ENCODE data around the gene NUBP1.

NUBP1 gene

DNA sequence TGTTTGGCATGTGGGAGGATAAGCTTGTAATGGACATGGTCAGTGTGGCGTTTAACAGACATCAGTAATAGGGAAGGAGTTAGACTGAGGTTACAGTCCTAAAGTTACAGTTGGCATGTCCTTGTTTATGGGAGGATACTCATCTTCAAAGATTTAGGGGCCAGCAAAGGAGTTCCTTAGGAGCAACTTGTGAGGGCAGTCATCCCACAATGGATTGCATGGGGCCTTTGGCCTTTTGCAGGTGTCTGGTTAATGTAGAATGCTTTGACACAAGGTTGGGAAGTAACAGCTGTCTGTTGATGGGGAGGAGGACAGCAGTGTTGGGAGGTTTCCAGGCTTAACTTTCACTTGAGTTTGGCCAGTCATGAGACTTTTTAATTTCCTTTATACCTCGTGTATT lies 2.2 kb downstream of the NUBP1 start:
- Histone ChIP-seq H3K9me3 (no peaks in the 10 kb centered on the region), H3K36me3 (no peaks in the 10 kb centered on the region; the same call in 1 of the 2 replicates), H3K27me3 (no peaks in the 10 kb centered on the region), H3K4me1 (peaks cover 13% of the 10 kb centered on the region), H3K4me3 (ENCODE audit: low read depth, low read length) (no peak overlapping the region)
- DNase-seq, result no peak
- TF ChIP-seq, protein P1, sequence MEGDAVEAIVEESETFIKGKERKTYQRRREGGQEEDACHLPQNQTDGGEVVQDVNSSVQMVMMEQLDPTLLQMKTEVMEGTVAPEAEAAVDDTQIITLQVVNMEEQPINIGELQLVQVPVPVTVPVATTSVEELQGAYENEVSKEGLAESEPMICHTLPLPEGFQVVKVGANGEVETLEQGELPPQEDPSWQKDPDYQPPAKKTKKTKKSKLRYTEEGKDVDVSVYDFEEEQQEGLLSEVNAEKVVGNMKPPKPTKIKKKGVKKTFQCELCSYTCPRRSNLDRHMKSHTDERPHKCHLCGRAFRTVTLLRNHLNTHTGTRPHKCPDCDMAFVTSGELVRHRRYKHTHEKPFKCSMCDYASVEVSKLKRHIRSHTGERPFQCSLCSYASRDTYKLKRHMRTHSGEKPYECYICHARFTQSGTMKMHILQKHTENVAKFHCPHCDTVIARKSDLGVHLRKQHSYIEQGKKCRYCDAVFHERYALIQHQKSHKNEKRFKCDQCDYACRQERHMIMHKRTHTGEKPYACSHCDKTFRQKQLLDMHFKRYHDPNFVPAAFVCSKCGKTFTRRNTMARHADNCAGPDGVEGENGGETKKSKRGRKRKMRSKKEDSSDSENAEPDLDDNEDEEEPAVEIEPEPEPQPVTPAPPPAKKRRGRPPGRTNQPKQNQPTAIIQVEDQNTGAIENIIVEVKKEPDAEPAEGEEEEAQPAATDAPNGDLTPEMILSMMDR (IDR thresholded peaks at IDR 0.05; ENCODE audit: low read depth, low read length), result no peak

DNA sequence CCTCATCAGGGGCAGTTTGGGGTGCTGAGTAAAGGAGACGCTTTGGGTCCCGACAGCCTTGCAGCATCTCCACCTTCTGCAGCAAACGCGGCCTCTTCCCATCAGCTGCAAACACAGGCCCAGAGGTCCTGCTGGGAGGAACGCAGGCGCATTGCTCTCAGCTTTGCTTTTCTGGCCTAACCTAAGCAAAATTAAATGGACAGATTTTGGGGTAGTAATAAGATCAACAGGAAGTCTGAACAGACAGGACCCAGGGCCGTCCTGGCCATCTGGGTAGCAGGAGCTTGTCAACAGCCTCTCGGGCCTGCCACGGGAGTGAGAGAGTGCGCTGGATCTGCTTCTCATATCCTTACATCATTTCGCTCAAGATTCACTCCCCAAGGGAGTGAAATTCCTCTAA lies 7.2 kb downstream of the NUBP1 start:
- DNase-seq, result no peak
- Histone ChIP-seq H3K4me3 (ENCODE audit: low read depth, low read length) (no peak overlapping the region), H3K9me3 (no peaks in the 10 kb centered on the region), H3K4me1 (no peaks in the 10 kb centered on the region), H3K27me3 (no peaks in the 10 kb centered on the region), H3K36me3 (peaks cover 4% of the 10 kb centered on the region; the same call in 1 of the 2 replicates)
- TF ChIP-seq, protein P1 (IDR thresholded peaks at IDR 0.05; ENCODE audit: low read depth, low read length), result no peak

DNA sequence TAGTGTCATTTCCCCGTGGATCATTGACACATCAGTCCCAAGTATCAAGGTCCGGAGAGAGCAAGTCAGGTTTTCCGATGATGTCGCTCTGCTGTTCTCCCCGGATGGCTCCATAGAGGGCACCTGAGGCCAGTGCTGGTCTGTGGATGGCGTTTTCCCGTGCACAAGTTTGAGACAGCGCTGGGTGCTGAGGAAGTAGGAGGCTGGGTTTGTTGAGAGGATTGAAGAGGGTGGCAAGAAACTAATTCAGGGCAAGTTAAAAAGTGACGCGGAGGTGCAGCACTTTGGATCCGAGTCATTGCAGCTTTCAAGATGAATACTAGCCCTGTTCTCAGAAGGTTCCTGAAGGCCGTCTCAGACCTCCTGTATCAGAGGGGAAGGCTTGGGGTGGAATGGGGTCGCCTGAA lies 7.7 kb downstream of the NUBP1 start:
- DNase-seq, result no peak
- H3K4me3 ChIP-seq (ENCODE audit: low read depth, low read length), result no peak overlapping the region
- H3K36me3 ChIP-seq, result peaks cover 4% of the 10 kb centered on the region; the same call in 1 of the 2 replicates
- H3K27me3 ChIP-seq, result no peaks in the 10 kb centered on the region
- no peaks in the 10 kb centered on the region for H3K4me1 ChIP-seq
- H3K9me3 ChIP-seq, result no peaks in the 10 kb centered on the region
- TF ChIP-seq, protein P1 (IDR thresholded peaks at IDR 0.05; ENCODE audit: low read depth, low read length), result 0 out of 2 replicates have a peak, but pooled peaks have one; percentile 7

DNA sequence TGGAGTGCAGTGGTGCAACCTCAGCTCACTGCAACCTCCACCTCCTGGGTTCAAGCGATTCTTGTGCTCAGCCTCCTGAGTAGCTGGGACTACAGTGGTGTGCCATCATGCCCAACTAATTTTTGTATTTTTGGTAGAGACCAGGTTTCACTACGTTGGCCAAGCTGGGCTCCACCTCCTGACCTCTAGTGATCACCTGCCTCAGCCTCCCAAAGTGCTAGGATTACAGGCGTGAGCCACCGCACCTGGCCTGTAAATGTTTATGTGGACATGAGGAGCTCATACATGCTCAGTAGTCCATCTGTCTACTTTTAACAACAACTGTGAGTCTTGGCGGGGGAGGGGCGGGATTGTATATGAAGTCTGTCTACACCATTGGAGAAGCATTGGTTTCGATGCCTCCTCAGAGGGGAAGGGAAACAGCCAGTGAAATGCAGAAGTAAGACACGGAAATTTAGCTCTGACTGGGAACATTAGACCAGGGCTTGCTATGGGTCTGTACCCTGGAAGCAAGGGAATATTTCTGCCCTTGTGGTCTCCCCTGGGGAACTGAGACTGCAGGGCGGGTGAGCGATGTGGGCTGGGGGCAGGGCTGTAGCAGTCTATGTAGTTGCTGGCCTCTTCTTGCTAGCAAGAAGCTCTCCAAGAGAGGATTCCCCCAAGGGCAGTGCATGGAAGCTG lies 9.3 kb downstream of the NUBP1 start:
- Histone ChIP-seq H3K4me1 (no peaks in the 10 kb centered on the region), H3K9me3 (no peaks in the 10 kb centered on the region), H3K27me3 (no peaks in the 10 kb centered on the region), H3K36me3 (peaks cover 6% of the 10 kb centered on the region; the same call in 1 of the 2 replicates), H3K4me3 (ENCODE audit: low read depth, low read length) (no peak overlapping the region)
- TF ChIP-seq, protein P1 (IDR thresholded peaks at IDR 0.05; ENCODE audit: low read depth, low read length), result no peak
- no peak for DNase-seq

DNA sequence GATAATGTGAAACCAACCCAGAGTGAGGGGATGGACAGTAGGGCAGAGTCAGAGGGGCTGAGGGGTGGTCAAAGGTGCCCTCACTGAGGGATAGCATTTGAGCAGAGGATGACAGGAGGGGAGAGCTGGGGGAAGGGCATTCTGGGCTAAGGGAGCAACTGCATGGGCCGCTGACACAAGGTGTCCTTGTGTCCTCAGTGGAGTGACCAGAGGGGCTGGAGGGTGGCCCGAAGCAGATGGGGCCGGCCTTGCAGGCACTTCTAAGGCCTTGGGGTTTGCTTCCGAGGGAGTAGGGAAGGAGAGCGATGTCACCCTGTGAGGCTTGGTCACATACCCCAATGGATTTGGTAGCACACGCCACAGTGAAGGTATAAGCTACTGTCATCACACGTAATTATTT lies 10.0 kb downstream of the NUBP1 start:
- H3K27me3 ChIP-seq, result no peaks in the 10 kb centered on the region

DNA sequence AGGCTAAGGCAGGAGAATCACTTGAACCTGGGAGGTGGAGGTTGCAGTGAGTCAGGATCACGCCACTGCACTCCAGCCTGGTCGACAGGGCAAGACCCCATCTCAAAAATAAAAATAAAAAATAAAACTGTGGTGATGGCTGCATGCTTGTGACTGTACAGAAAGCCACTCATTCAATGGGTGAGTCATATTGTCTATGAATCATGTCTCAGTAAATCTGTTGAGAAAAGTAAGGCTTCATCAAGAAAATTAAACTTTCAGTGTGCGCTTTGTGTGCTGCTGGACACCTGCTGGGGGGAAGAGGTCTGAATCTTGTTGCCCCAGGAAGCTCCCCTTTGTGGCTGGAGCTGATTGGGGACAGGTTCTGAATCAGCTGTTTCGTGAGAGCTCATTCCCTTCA lies 11.3 kb downstream of the NUBP1 start:
- no peaks in the 10 kb centered on the region for H3K27me3 ChIP-seq
- H3K4me3 ChIP-seq (ENCODE audit: low read depth, low read length), result no peak overlapping the region
- no peak for DNase-seq
- no peaks in the 10 kb centered on the region for H3K9me3 ChIP-seq
- H3K4me1 ChIP-seq, result no peaks in the 10 kb centered on the region
- H3K36me3 ChIP-seq, result peaks cover 18% of the 10 kb centered on the region
- TF ChIP-seq, protein P1 (IDR thresholded peaks at IDR 0.05; ENCODE audit: low read depth, low read length), result no peak

More for the DNA sequence above, 10.0 kb downstream of the NUBP1 start:
- TF ChIP-seq, protein P1 (IDR thresholded peaks at IDR 0.05; ENCODE audit: low read depth, low read length), result no peak
- no peak for DNase-seq
- Histone ChIP-seq H3K4me1 (no peaks in the 10 kb centered on the region), H3K9me3 (no peaks in the 10 kb centered on the region), H3K36me3 (peaks cover 11% of the 10 kb centered on the region), H3K4me3 (ENCODE audit: low read depth, low read length) (no peak overlapping the region)

All from BE2C (cell line).